WERI-Rb-1 (cell line): ENCODE data around the gene NEK3.
"Not testable (repeated sequence)": the region's sequence is repeated elsewhere in the genome, so short reads cannot be mapped to it uniquely, and the experiment has no call there.

ENCODE experiments used
- DNase-seq: peaks from one replicate; pipeline ENCODE4 v3.0.0-alpha.2; 2020
- H3K27ac ChIP-seq: fragments of 250-450 bp; sonication (Bioruptor Pico); 2 replicates; pipeline ENCODE4 v1.5.1; 2020; ENCODE audit warnings: mild to moderate bottlenecking, moderate library complexity
- H3K27me3 ChIP-seq: fragments of 250-450 bp; sonication (Bioruptor Pico); 2 replicates; pipeline ENCODE4 v1.5.1; 2021; ENCODE audit warnings: mild to moderate bottlenecking, low read depth, moderate library complexity; ENCODE audit not compliant: insufficient read depth, severe bottlenecking
- H3K36me3 ChIP-seq: fragments of 250-450 bp; sonication (Bioruptor Pico); 2 replicates; pipeline ENCODE4 v1.5.1; 2020; ENCODE audit warnings: mild to moderate bottlenecking, moderate library complexity
- H3K4me3 ChIP-seq: 2 replicates; pipeline ENCODE4 v1.5.1; 2011; ENCODE audit warnings: low read depth, mild to moderate bottlenecking, control low read depth, low read length
- H3K9me3 ChIP-seq: fragments of 250-450 bp; sonication (Bioruptor Pico); 2 replicates; pipeline ENCODE4 v1.5.1; 2021; ENCODE audit warnings: mild to moderate bottlenecking, moderate library complexity; ENCODE audit not compliant: severe bottlenecking
- CTCF ChIP-seq: IDR thresholded peaks from 2 replicates; pipeline ENCODE4 v1.5.1; 2011; ENCODE audit warnings: low read depth, mild to moderate bottlenecking, control low read depth, inconsistent platforms, low read length

Gene NEK3

GRCh38 chr13:52091473-52091872, 67.9 kb downstream of the NEK3 start:
- no peak for TF ChIP-seq CTCF
- DNase-seq, result no peak

GRCh38 chr13:52085421-52085820, 74.0 kb downstream of the NEK3 start:
- TF ChIP-seq CTCF, result no peak
- H3K27me3 ChIP-seq, result no peaks in the 10 kb centered on the region
- H3K9me3 ChIP-seq, result no peaks in the 10 kb centered on the region
- DNase-seq, result no peak
- no peak overlapping the region for H3K4me3 ChIP-seq
- no peaks in the 10 kb centered on the region for H3K36me3 ChIP-seq
- no peak overlapping the region for H3K27ac ChIP-seq

More at GRCh38 chr13:52091473-52091872, 67.9 kb downstream of the NEK3 start:
- Histone ChIP-seq H3K36me3 (no peaks in the 10 kb centered on the region), H3K4me3 (no peak overlapping the region), H3K27me3 (no peaks in the 10 kb centered on the region), H3K27ac (no peak overlapping the region), H3K9me3 (no peaks in the 10 kb centered on the region)

GRCh38 chr13:52084981-52085380, 74.4 kb downstream of the NEK3 start:
- not testable (repeated sequence) for DNase-seq, H3K4me3 ChIP-seq, H3K27me3 ChIP-seq, H3K36me3 ChIP-seq, H3K27ac ChIP-seq, H3K9me3 ChIP-seq
